Astrocyte (in vitro differentiated cells and primary cell): ENCODE data around the gene IGF1. TPM values are rescaled to one million over a fixed set of nuclear protein-coding genes. Genes with fewer than 3 reads are reported as not detected.
A peak's percentile ranks its signal among the peaks of the same experiment; 100 is the strongest.

Source experiments
- DNase-seq: peaks from one replicate; pipeline ENCODE4 v3.0.0-alpha.2; 2010; ENCODE audit warnings: low read depth
- FAIRE-seq: peaks from 2 replicates; lab custom pipeline; 2011; peaks lifted over from hg19 to GRCh38; lab: Jason Lieb, UNC
- H2AFZ ChIP-seq: 2 replicates; pipeline ENCODE4 v1.6.0; 2012; ENCODE audit warnings: low read depth, low read length, inconsistent platforms
- H3K27ac ChIP-seq: 2 replicates; pipeline ENCODE4 v1.5.1; 2011; ENCODE audit warnings: low read depth, low read length, inconsistent platforms
- H3K27me3 ChIP-seq: 2 replicates; pipeline ENCODE4 v1.6.0; 2011; ENCODE audit warnings: low read length, inconsistent platforms; ENCODE audit not compliant: insufficient read depth
- H3K36me3 ChIP-seq: 2 replicates; pipeline ENCODE4 v1.5.1; 2011; ENCODE audit warnings: low read length, inconsistent platforms; ENCODE audit not compliant: insufficient read depth
- H3K4me1 ChIP-seq: 2 replicates; pipeline ENCODE4 v1.5.1; 2011; ENCODE audit warnings: low read length, inconsistent platforms; ENCODE audit not compliant: insufficient read depth
- H3K4me2 ChIP-seq: 2 replicates; pipeline ENCODE4 v1.6.0; 2012; ENCODE audit warnings: low read length, inconsistent platforms
- H3K4me3 ChIP-seq: 2 replicates; pipeline ENCODE4 v1.5.1; 2011; ENCODE audit warnings: low read depth, mild to moderate bottlenecking, low read length, inconsistent platforms; ENCODE audit not compliant: insufficient read depth
- H3K79me2 ChIP-seq: 2 replicates; pipeline ENCODE4 v1.6.0; 2012; ENCODE audit warnings: mild to moderate bottlenecking, low read length, inconsistent platforms; ENCODE audit not compliant: insufficient read depth
- H3K9ac ChIP-seq: 2 replicates; pipeline ENCODE4 v1.6.0; 2012; ENCODE audit warnings: mild to moderate bottlenecking, low read length, inconsistent platforms
- H3K9me3 ChIP-seq: 2 replicates; pipeline ENCODE4 v1.5.1; 2012; ENCODE audit warnings: low read depth, mild to moderate bottlenecking, low read length, inconsistent platforms; ENCODE audit not compliant: insufficient read depth
- H4K20me1 ChIP-seq: 2 replicates; pipeline ENCODE4 v1.6.0; 2012; ENCODE audit warnings: low read length, inconsistent platforms; ENCODE audit not compliant: insufficient read depth
- H3K27ac Mint-ChIP-seq: one replicate; pipeline ENCODE4 v1.8.0; 2021; ENCODE audit warnings: mild to moderate bottlenecking, mixed read lengths; ENCODE audit not compliant: unreplicated experiment
- H3K27me3 Mint-ChIP-seq: one replicate; pipeline ENCODE4 v1.8.0; 2021; ENCODE audit warnings: low read depth, mixed read lengths; ENCODE audit not compliant: unreplicated experiment
- H3K36me3 Mint-ChIP-seq: one replicate; pipeline ENCODE4 v1.8.0; 2021; ENCODE audit warnings: low read depth, mixed read lengths; ENCODE audit not compliant: unreplicated experiment
- H3K4me1 Mint-ChIP-seq: one replicate; pipeline ENCODE4 v1.8.0; 2021; ENCODE audit warnings: low read depth, mixed read lengths; ENCODE audit not compliant: unreplicated experiment
- H3K4me3 Mint-ChIP-seq: one replicate; pipeline ENCODE4 v1.8.0; 2021; ENCODE audit warnings: mild to moderate bottlenecking, moderate library complexity, mixed read lengths; ENCODE audit not compliant: unreplicated experiment
- H3K9me3 Mint-ChIP-seq: one replicate; pipeline ENCODE4 v1.8.0; 2021; ENCODE audit warnings: mild to moderate bottlenecking, mixed read lengths; ENCODE audit not compliant: unreplicated experiment
- EZH2 ChIP-seq: IDR thresholded peaks from 2 replicates; pipeline ENCODE4 v1.6.1; 2012; ENCODE audit warnings: mild to moderate bottlenecking, low read length, inconsistent platforms; ENCODE audit not compliant: insufficient read depth
- total RNA-seq: library from RNA; stranded (reverse); gene quantifications from 2 replicates; pipeline ENCODE4 v1.2.1, GENCODE V29; 2021
- TF ChIP-seq, protein P1 (sequence below): IDR thresholded peaks from 2 replicates; pipeline ENCODE4 v1.5.1; 2011; ENCODE audit warnings: low read depth, mild to moderate bottlenecking, inconsistent platforms, low read length, moderate library complexity; ENCODE audit not compliant: insufficient read depth

IGF1 gene
- total RNA-seq, 1 donor from 2014 or later = 1.9 TPM

DNA sequence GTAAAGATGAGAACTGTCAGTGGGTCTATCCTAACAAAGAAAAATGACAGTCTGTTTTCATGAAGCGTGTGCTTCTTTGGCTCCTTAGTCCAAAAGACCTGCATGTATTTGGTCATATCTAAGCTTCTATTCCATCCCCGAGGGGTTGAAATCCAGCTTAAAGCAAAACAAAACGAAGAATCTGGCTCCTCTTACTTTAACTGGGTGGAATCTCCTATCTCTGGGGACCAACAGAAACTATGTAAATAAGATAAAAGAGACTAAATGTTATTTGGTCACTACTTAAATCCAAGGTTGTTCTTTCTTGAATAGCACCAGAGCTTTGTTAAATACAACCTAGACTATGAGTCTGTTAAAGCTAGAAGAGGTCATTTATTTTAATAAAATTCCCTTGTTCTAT, 9.4 kb downstream of the IGF1 start:
- no peak overlapping the region for H3K9ac ChIP-seq
- no peak for DNase-seq
- Mint-ChIP-seq H3K4me3 (no peak overlapping the region), H3K27ac (no peak overlapping the region), H3K4me1 (peaks cover 15% of the 10 kb centered on the region), H3K9me3 (no peaks in the 10 kb centered on the region), H3K36me3 (no peaks in the 10 kb centered on the region), H3K27me3 (no peaks in the 10 kb centered on the region)
- no peak overlapping the region for H3K4me2 ChIP-seq
- no peak overlapping the region for H3K27ac ChIP-seq
- TF ChIP-seq EZH2 = no peak
- TF ChIP-seq, protein P1, sequence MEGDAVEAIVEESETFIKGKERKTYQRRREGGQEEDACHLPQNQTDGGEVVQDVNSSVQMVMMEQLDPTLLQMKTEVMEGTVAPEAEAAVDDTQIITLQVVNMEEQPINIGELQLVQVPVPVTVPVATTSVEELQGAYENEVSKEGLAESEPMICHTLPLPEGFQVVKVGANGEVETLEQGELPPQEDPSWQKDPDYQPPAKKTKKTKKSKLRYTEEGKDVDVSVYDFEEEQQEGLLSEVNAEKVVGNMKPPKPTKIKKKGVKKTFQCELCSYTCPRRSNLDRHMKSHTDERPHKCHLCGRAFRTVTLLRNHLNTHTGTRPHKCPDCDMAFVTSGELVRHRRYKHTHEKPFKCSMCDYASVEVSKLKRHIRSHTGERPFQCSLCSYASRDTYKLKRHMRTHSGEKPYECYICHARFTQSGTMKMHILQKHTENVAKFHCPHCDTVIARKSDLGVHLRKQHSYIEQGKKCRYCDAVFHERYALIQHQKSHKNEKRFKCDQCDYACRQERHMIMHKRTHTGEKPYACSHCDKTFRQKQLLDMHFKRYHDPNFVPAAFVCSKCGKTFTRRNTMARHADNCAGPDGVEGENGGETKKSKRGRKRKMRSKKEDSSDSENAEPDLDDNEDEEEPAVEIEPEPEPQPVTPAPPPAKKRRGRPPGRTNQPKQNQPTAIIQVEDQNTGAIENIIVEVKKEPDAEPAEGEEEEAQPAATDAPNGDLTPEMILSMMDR = no peak
- H3K4me3 ChIP-seq = no peak overlapping the region
- H3K4me1 ChIP-seq = no peaks in the 10 kb centered on the region
- no peaks in the 10 kb centered on the region for H3K27me3 ChIP-seq
- no peaks in the 10 kb centered on the region for H3K79me2 ChIP-seq
- FAIRE-seq = no peak
- no peaks in the 10 kb centered on the region for H3K9me3 ChIP-seq
- H2AFZ ChIP-seq = no peak overlapping the region
- no peaks in the 10 kb centered on the region for H3K36me3 ChIP-seq
- H4K20me1 ChIP-seq = no peaks in the 10 kb centered on the region

DNA sequence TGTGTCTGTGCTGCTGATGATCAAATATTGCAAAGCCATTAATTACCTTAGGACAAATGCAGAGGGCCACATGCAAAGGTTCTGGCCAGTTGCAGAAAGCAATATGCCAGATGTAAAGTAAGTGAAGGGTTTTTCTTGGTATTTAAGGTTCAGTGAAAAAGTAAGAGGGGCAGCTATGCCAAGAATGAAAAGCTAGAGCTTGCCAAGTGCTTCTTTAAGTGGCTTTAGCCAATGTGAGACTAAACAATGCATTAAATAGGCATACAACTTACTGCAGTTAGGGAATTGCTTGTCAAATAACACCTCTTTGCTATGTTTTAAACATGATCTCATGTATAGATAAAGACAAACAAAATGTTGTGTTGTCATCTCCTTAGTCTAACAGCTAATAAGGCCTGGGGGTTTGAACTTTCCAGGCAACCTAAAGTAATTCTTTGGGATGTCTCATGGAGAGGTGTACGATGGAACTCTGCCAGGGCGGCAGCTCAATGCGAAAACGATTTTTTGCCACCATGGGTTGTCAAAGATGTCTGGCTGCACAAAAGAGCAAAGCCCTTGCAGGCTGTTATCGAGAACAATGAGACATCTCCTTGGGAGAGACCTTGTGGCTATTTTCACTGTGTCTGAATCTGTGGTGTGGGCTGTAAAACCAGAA, 12.0 kb downstream of the IGF1 start:
- Histone ChIP-seq H3K79me2 (no peaks in the 10 kb centered on the region), H3K4me2 (no peak overlapping the region), H3K27ac (no peak overlapping the region), H3K27me3 (no peaks in the 10 kb centered on the region), H3K4me3 (no peak overlapping the region), H3K9me3 (no peaks in the 10 kb centered on the region), H4K20me1 (no peaks in the 10 kb centered on the region), H3K9ac (no peak overlapping the region), H2AFZ (no peak overlapping the region), H3K36me3 (no peaks in the 10 kb centered on the region), H3K4me1 (no peaks in the 10 kb centered on the region)
- FAIRE-seq (no peak), DNase-seq (peak; percentile 31)
- H3K9me3 Mint-ChIP-seq = no peaks in the 10 kb centered on the region
- H3K36me3 Mint-ChIP-seq = no peaks in the 10 kb centered on the region
- H3K4me3 Mint-ChIP-seq = no peak overlapping the region
- no peak overlapping the region for H3K27ac Mint-ChIP-seq
- TF ChIP-seq, protein P1 = no peak
- TF ChIP-seq EZH2 = no peak
- H3K4me1 Mint-ChIP-seq = no peaks in the 10 kb centered on the region
- no peaks in the 10 kb centered on the region for H3K27me3 Mint-ChIP-seq
